HG03575 (cell line): ENCODE results near the gene LCNL1.

ENCODE experiments used
- ATAC-seq: cut with Tn5 transposase; IDR thresholded peaks from one replicate; pipeline ENCODE4 v1.9.1; 2021; ENCODE audit not compliant: unreplicated experiment, insufficient number of reproducible peaks, low FRiP score; ENCODE audit errors: extremely low read depth

Gene LCNL1

GRCh38 chr9:136982232-136983051 is at the start of gene LCNL1:
Gene LCNL1 (plus strand): TSS chr9:136982993. CDS start chr9:136983587, 594 bp downstream.
- no peak for ATAC-seq

- ATAC-seq: no peak
Observed at GRCh38 chr9:136934277-136934676, 48.5 kb upstream of the LCNL1 start.

- no peak for ATAC-seq
Observed at GRCh38 chr9:136935651-136936050, 47.1 kb upstream of the LCNL1 start.

- no peak for ATAC-seq
Observed at GRCh38 chr9:136936645-136937170, 46.1 kb upstream of the LCNL1 start.

- no peak for ATAC-seq
Observed at GRCh38 chr9:136937186-136938001, 45.4 kb upstream of the LCNL1 start.

- no peak for ATAC-seq
Observed at GRCh38 chr9:136939431-136939995, 43.3 kb upstream of the LCNL1 start.

- no peak for ATAC-seq
Observed at GRCh38 chr9:136939996-136940525, 42.7 kb upstream of the LCNL1 start.

GRCh38 chr9:136940526-136941230 is 42.1 kb upstream of the LCNL1 start:
- no peak for ATAC-seq

- no peak for ATAC-seq
Observed at GRCh38 chr9:136941231-136942111, 41.3 kb upstream of the LCNL1 start.

- ATAC-seq: no peak
Observed at GRCh38 chr9:136942112-136942880, 40.5 kb upstream of the LCNL1 start.

GRCh38 chr9:136942881-136943230 is 39.9 kb upstream of the LCNL1 start:
- ATAC-seq: no peak

GRCh38 chr9:136943291-136944211 is 39.2 kb upstream of the LCNL1 start:
- no peak for ATAC-seq

- ATAC-seq: no peak
Observed at GRCh38 chr9:136944212-136944518, 38.6 kb upstream of the LCNL1 start.

GRCh38 chr9:136944519-136945332 is 38.1 kb upstream of the LCNL1 start, which contains the start of the genes C8G and FBXW5:
Gene C8G (plus strand): TSS chr9:136945243. CDS start chr9:136945321, 78 bp downstream.
Gene FBXW5 (minus strand): TSS chr9:136944738. CDS start chr9:136944083, 655 bp downstream.
- no peak for ATAC-seq
